HT-29 (cell line): ENCODE data around the gene PDE10A. TPM values are rescaled to one million over a fixed set of nuclear protein-coding genes. Genes with fewer than 3 reads are reported as not detected.
A peak's percentile ranks its signal among the peaks of the same experiment; 100 is the strongest.

Experiments
- DNase-seq: peaks from one replicate; pipeline ENCODE4 v3.0.0-alpha.2; 2015; ENCODE audit warnings: low spot score
- total RNA-seq: library from RNA; depleted of rRNA; stranded (reverse); fragments of >200 nt; shearing (Covaris generic); gene quantifications from 2 replicates; pipeline ENCODE4 v1.2.3, GENCODE V29; 2014; rRNA removed

Gene PDE10A
- 16.0 and 16.9 TPM in 2 replicates for total RNA-seq

- DNase-seq: peak; percentile 37
Measured at GRCh38 chr6:165662749-165663376, at the start of gene PDE10A. Gene PDE10A, minus strand, starts transcription at chr6:165663241. Its CDS starts 430 bp downstream, at chr6:165662811.

GRCh38 chr6:165708985-165709576 is 46.0 kb upstream of the PDE10A start:
- DNase-seq: no peak

GRCh38 chr6:165707067-165707853 is 44.2 kb upstream of the PDE10A start:
- no peak for DNase-seq

- DNase-seq: no peak
Measured at GRCh38 chr6:165705941-165706340, 42.9 kb upstream of the PDE10A start.

- DNase-seq: no peak
Measured at GRCh38 chr6:165704045-165704748, 41.2 kb upstream of the PDE10A start.

- no peak for DNase-seq
Measured at GRCh38 chr6:165702669-165703068, 39.6 kb upstream of the PDE10A start.

GRCh38 chr6:165701564-165702354 is 38.7 kb upstream of the PDE10A start:
- no peak for DNase-seq

GRCh38 chr6:165701005-165701404 is 38.0 kb upstream of the PDE10A start:
- no peak for DNase-seq

- DNase-seq: no peak
Measured at GRCh38 chr6:165698868-165699267, 35.8 kb upstream of the PDE10A start.

- no peak for DNase-seq
Measured at GRCh38 chr6:165697171-165697570, 34.1 kb upstream of the PDE10A start.

GRCh38 chr6:165695722-165696515 is 32.9 kb upstream of the PDE10A start:
- no peak for DNase-seq

GRCh38 chr6:165694296-165694695 is 31.3 kb upstream of the PDE10A start:
- DNase-seq: no peak

- no peak for DNase-seq
Measured at GRCh38 chr6:165692106-165692653, 29.1 kb upstream of the PDE10A start.

GRCh38 chr6:165689699-165690098 is 26.7 kb upstream of the PDE10A start:
- DNase-seq: peak; percentile 3

GRCh38 chr6:165686596-165687365 is 23.7 kb upstream of the PDE10A start:
- no peak for DNase-seq

GRCh38 chr6:165685302-165685701 is 22.3 kb upstream of the PDE10A start:
- DNase-seq: no peak

- peak; percentile 40 for DNase-seq
Measured at GRCh38 chr6:165684333-165684732, 21.3 kb upstream of the PDE10A start.

GRCh38 chr6:165680975-165681374 is 17.9 kb upstream of the PDE10A start:
- no peak for DNase-seq

- DNase-seq: no peak
Measured at GRCh38 chr6:165679326-165679725, 16.3 kb upstream of the PDE10A start.
